Measurements from ENCODE around the gene CLBA1. TPM values are rescaled to one million over a fixed set of nuclear protein-coding genes. Genes with fewer than 3 reads are reported as not detected.

CLBA1 gene
- total RNA-seq, 2 experiments from 2014 or later, result 0.82 to 1.2 TPM

- TF ChIP-seq EZH2phosphoT487 (IDR thresholded peaks at IDR 0.05; ENCODE audit: borderline replicate concordance, low read depth, low read length) (no peak), CTCF (conservative IDR thresholded peaks at IDR 0.05; ENCODE audit: low read length) (no peak)
- Histone ChIP-seq H3K36me3 (ENCODE audit: insufficient read depth, low read length) (no peaks in the 10 kb centered on the region), H3K79me2 (ENCODE audit: insufficient read depth, low read depth, low read length) (no peaks in the 10 kb centered on the region), H3K4me2 (ENCODE audit: low read length) (no peak overlapping the region), H3K4me3 (ENCODE audit: low read depth, low read length, poor library complexity, severe bottlenecking) (no peak overlapping the region), H3K9me2 (ENCODE audit: insufficient read depth, low read length) (no peaks in the 10 kb centered on the region), H3K27ac (ENCODE audit: low read depth, low read length, poor library complexity, severe bottlenecking) (no peak overlapping the region), H3K4me1 (ENCODE audit: insufficient read depth, low read length, poor library complexity, severe bottlenecking) (peaks cover 3% of the 10 kb centered on the region), H2AFZ (ENCODE audit: low read length) (no peak overlapping the region), H4K20me1 (ENCODE audit: insufficient read depth, low read length) (no peaks in the 10 kb centered on the region), H3K9me3 (ENCODE audit: low read length) (no peaks in the 10 kb centered on the region)
- ChIA-PET CTCF (ENCODE audit: unreplicated experiment) (no interaction called here), POLR2A (interaction anchor here (0.5 kb wide), 1 partner anchor 9 kb away, joined by 3 read pairs; no protein-coding TSS in a partner anchor)
- DNase-seq (ENCODE audit: low spot score), result no peak
- intact Hi-C loops (cut with micrococcal nuclease; ENCODE audit: unreplicated experiment), result no loop called here
- BruUV-seq (replicated peaks), result no TSS peak
Observed at GRCh38 chr14:104982548-104983230, 2.9 kb upstream of the CLBA1 start.

- no peak for TF ChIP-seq EZH2phosphoT487 (IDR thresholded peaks at IDR 0.05; ENCODE audit: borderline replicate concordance, low read depth, low read length)
- no peak for TF ChIP-seq CTCF (conservative IDR thresholded peaks at IDR 0.05; ENCODE audit: low read length)
- no peaks in the 10 kb centered on the region for H4K20me1 ChIP-seq (ENCODE audit: insufficient read depth, low read length)
- no peaks in the 10 kb centered on the region for H3K9me2 ChIP-seq (ENCODE audit: insufficient read depth, low read length)
- no peak overlapping the region for H3K4me3 ChIP-seq (ENCODE audit: low read depth, low read length, poor library complexity, severe bottlenecking)
- intact Hi-C loops (cut with micrococcal nuclease; ENCODE audit: unreplicated experiment), result no loop called here
- H3K4me2 ChIP-seq (ENCODE audit: low read length), result no peak overlapping the region
- no TSS peak for BruUV-seq (replicated peaks)
- POLR2A ChIA-PET, result interaction anchor here (0.5 kb wide), 1 partner anchor 9 kb away, joined by 3 read pairs; no protein-coding TSS in a partner anchor
- H2AFZ ChIP-seq (ENCODE audit: low read length), result no peak overlapping the region
- H3K36me3 ChIP-seq (ENCODE audit: insufficient read depth, low read length), result no peaks in the 10 kb centered on the region
- CTCF ChIA-PET (ENCODE audit: unreplicated experiment), result no interaction called here
- no peaks in the 10 kb centered on the region for H3K9me3 ChIP-seq (ENCODE audit: low read length)
- no peak for DNase-seq (ENCODE audit: low spot score)
- H3K4me1 ChIP-seq (ENCODE audit: insufficient read depth, low read length, poor library complexity, severe bottlenecking), result peaks cover 3% of the 10 kb centered on the region
- H3K79me2 ChIP-seq (ENCODE audit: insufficient read depth, low read depth, low read length), result no peaks in the 10 kb centered on the region
- H3K27ac ChIP-seq (ENCODE audit: low read depth, low read length, poor library complexity, severe bottlenecking), result no peak overlapping the region
Observed at GRCh38 chr14:104983231-104983721, 2.3 kb upstream of the CLBA1 start.
